ENCODE results near the gene FOSB.

The FOSB gene

DNA sequence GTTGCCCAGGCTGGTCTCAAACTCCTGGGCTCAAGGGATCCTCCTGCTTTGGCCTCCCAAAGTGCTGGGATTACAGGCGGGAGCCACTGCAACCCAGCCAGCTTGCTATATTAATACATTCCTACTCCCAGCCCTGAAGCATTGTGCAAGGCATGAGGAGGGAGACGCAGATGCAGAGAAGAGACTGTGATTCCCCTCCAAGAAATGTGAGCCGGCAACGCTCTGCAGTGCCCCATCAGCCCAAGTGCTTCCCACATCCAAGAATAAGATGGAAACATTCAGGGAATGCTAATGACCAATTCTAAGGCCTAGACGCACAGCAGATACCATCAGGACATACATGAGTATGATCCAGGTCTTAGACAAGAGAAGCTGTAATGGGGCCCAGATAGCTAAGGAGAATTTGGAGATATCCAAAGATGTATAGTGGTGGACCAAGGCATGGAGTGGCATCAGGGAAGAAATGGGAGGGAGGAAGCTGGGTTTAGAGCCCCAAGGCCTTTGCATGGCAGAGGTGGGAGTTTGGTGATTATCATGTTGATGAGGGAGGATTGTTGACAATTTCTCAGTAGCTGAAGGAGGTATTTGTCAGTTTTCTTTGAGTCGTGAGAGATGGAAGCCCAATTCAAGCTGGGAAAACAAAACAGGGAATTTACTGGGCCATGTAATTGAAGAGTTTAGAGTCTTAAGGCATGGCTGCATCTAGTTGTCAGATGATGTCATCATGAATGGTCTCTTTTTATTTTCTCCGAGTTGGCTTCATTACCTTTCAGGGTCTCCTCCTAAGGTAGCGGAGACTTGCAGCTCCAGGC is 33.3 kb downstream of the FOSB start:
- no peak for DNase-seq (ENCODE audit: extremely low read depth, insufficient read length)
- TF ChIP-seq, protein P1, sequence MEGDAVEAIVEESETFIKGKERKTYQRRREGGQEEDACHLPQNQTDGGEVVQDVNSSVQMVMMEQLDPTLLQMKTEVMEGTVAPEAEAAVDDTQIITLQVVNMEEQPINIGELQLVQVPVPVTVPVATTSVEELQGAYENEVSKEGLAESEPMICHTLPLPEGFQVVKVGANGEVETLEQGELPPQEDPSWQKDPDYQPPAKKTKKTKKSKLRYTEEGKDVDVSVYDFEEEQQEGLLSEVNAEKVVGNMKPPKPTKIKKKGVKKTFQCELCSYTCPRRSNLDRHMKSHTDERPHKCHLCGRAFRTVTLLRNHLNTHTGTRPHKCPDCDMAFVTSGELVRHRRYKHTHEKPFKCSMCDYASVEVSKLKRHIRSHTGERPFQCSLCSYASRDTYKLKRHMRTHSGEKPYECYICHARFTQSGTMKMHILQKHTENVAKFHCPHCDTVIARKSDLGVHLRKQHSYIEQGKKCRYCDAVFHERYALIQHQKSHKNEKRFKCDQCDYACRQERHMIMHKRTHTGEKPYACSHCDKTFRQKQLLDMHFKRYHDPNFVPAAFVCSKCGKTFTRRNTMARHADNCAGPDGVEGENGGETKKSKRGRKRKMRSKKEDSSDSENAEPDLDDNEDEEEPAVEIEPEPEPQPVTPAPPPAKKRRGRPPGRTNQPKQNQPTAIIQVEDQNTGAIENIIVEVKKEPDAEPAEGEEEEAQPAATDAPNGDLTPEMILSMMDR (IDR thresholded peaks at IDR 0.05; ENCODE audit: insufficient read depth, low read length, poor library complexity, severe bottlenecking) = no peak
- H3K4me3 ChIP-seq (replicated peaks; ENCODE audit: low read depth, low read length) = no peak overlapping the region
- H3K36me3 ChIP-seq (ENCODE audit: control insufficient read depth, insufficient read depth, low read length) = no peaks in the 10 kb centered on the region; the same call in 1 of the 2 replicates
- H3K27me3 ChIP-seq (replicated peaks; ENCODE audit: control insufficient read depth, insufficient read depth, low read length) = no peaks in the 10 kb centered on the region

DNA sequence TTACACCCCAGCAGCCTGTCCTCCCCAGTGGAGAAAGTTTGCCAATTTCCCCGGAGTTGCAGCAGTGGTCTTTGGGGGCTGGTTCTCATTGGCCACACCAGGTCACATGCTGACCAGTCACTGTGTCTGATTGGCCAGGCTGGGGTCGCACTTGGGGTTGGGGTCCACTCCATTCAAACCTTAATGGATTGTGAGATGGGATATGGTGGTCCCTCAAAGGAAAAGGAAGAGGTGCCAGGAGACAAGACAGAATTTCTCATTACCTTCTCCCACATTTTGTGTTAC is 33.9 kb downstream of the FOSB start:
- no peaks in the 10 kb centered on the region for H3K27me3 ChIP-seq (replicated peaks; ENCODE audit: control insufficient read depth, insufficient read depth, low read length)
- no peak overlapping the region for H3K4me3 ChIP-seq (replicated peaks; ENCODE audit: low read depth, low read length)
- DNase-seq (ENCODE audit: extremely low read depth, insufficient read length) = no peak
- TF ChIP-seq, protein P1 (IDR thresholded peaks at IDR 0.05; ENCODE audit: insufficient read depth, low read length, poor library complexity, severe bottlenecking) = no peak
- H3K36me3 ChIP-seq (ENCODE audit: control insufficient read depth, insufficient read depth, low read length) = no peaks in the 10 kb centered on the region; the same call in 1 of the 2 replicates

DNA sequence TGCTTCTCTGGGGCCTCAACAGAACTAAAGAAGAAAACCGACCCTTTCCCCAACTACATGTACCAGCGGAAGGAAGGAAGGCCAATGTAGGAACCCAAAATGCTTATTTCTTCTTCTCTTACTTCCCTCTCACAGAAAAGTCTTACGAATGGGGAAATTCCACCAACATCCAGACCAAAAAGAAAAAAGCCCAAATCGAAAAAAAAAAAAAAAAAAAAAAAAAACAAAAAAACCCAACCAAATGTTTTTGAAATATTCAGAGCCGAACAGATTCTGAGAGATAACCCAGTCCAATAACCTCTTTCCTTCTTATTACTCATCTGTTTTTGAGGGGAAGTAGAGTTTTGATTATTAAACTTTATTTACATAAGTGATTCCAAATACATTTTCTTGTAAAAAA is 34.3 kb downstream of the FOSB start:
- TF ChIP-seq, protein P1 (IDR thresholded peaks at IDR 0.05; ENCODE audit: insufficient read depth, low read length, poor library complexity, severe bottlenecking) = no peak
- DNase-seq (ENCODE audit: extremely low read depth, insufficient read length) = no peak
- Histone ChIP-seq H3K27me3 (replicated peaks; ENCODE audit: control insufficient read depth, insufficient read depth, low read length) (no peaks in the 10 kb centered on the region), H3K4me3 (replicated peaks; ENCODE audit: low read depth, low read length) (no peak overlapping the region), H3K36me3 (ENCODE audit: control insufficient read depth, insufficient read depth, low read length) (no peaks in the 10 kb centered on the region; the same call in 1 of the 2 replicates)

DNA sequence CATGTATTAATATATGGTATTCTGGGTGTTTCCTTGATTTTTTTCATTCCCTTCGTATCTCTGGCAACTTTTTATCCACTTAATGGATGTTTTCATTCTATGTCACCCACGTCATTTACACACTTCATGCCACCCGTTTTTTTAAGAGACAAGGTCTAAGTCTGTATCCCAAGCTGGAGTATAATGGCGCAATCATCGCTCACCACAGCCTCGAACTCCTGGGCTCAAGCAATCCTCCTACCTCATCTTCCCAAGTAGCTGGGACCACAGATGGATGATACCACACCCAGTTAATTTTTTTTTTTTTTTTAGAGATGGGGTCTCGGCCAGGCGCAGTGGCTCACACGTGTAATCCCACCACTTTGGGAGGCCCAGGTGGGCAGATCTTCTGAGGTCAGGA is 36.1 kb downstream of the FOSB start:
- TF ChIP-seq, protein P1 (IDR thresholded peaks at IDR 0.05; ENCODE audit: insufficient read depth, low read length, poor library complexity, severe bottlenecking) = no peak
- DNase-seq (ENCODE audit: extremely low read depth, insufficient read length) = no peak
- H3K27me3 ChIP-seq (replicated peaks; ENCODE audit: control insufficient read depth, insufficient read depth, low read length) = no peaks in the 10 kb centered on the region
- H3K36me3 ChIP-seq (ENCODE audit: control insufficient read depth, insufficient read depth, low read length) = no peaks in the 10 kb centered on the region; the same call in 1 of the 2 replicates
- no peak overlapping the region for H3K4me3 ChIP-seq (replicated peaks; ENCODE audit: low read depth, low read length)

DNA sequence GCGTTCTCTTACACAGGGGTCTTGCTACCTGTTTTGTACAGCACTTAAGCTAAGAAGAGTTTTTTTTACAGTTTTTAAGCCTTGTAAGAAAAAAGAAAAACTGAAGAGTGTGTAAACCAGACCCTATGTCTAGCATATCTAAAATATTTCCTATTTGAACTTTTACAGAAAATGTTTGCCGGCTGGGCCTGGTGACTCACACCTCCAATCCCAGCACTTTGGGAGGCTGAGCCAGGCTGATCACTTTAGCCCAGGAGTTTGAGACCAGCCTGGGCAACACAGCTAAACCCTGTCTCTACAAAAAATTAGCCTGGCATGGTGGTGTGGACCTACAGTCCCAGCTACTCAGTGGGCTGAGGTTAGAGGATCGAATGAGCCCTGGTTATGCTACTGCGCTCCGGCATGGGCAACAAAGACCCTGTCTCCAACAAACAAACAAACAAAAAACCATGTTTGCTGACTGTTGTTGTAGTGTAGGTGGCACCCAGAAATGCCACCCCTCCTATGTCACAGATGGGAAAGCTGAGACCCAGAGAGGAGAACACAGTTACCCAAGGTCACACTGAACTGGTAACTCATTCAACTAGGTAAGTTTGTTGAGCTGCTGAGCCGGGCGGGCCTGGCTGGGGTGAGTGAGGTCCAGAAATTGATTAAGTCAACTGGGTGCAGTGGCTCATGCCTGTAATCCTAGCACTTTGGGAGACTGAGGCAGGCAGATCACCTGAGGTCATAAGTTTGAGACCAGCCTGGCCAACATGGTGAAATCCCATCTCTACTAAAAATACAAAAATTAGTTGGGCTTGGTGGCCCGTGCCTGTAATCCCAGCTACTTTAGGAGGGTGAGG is 37.6 kb downstream of the FOSB start:
- Histone ChIP-seq H3K4me3 (replicated peaks; ENCODE audit: low read depth, low read length) (no peak overlapping the region; the same call in 1 of the 2 replicates), H3K36me3 (ENCODE audit: control insufficient read depth, insufficient read depth, low read length) (no peaks in the 10 kb centered on the region; the same call in 1 of the 2 replicates), H3K27me3 (replicated peaks; ENCODE audit: control insufficient read depth, insufficient read depth, low read length) (no peaks in the 10 kb centered on the region)
- TF ChIP-seq, protein P1 (IDR thresholded peaks at IDR 0.05; ENCODE audit: insufficient read depth, low read length, poor library complexity, severe bottlenecking) = no peak
- no peak for DNase-seq (ENCODE audit: extremely low read depth, insufficient read length)
